NCI-H748 treated with DMSO at 0.1 percent for 48 hours (cell line): ENCODE measurements around the gene KNDC1.
"Not testable (repeated sequence)": the region's sequence is repeated elsewhere in the genome, so short reads cannot be mapped to it uniquely, and the experiment has no call there.

ENCODE experiments used
- DNase-seq: peaks from one replicate; lab custom pipeline; 2025; lab: John Stamatoyannopoulos, UW

The KNDC1 gene

GRCh38 chr10:133126431-133127290 lies 33.4 kb upstream of the KNDC1 start:
- DNase-seq = no peak

GRCh38 chr10:133127291-133128125 lies 32.5 kb upstream of the KNDC1 start:
- DNase-seq = no peak

- no peak for DNase-seq
Measured at GRCh38 chr10:133128126-133129070, 31.6 kb upstream of the KNDC1 start.

- no peak for DNase-seq
Measured at GRCh38 chr10:133129071-133129858, 30.8 kb upstream of the KNDC1 start.

- no peak for DNase-seq
Measured at GRCh38 chr10:133129859-133130495, 30.0 kb upstream of the KNDC1 start.

- no peak for DNase-seq
Measured at GRCh38 chr10:133130602-133131001, 29.4 kb upstream of the KNDC1 start.

- DNase-seq = no peak
Measured at GRCh38 chr10:133131053-133131452, 29.0 kb upstream of the KNDC1 start.

GRCh38 chr10:133131734-133132472 lies 28.1 kb upstream of the KNDC1 start:
- no peak for DNase-seq

GRCh38 chr10:133132473-133133291 lies 27.3 kb upstream of the KNDC1 start:
- no peak for DNase-seq

- no peak for DNase-seq
Measured at GRCh38 chr10:133133471-133134231, 26.4 kb upstream of the KNDC1 start.

- no peak for DNase-seq
Measured at GRCh38 chr10:133134411-133135115, 25.5 kb upstream of the KNDC1 start.

- DNase-seq = no peak
Measured at GRCh38 chr10:133135116-133135465, 24.9 kb upstream of the KNDC1 start.

- not testable (repeated sequence) for DNase-seq
Measured at GRCh38 chr10:133137486-133138145, 22.4 kb upstream of the KNDC1 start.

GRCh38 chr10:133139551-133140065 lies 20.4 kb upstream of the KNDC1 start:
- no peak for DNase-seq

- no peak for DNase-seq
Measured at GRCh38 chr10:133140417-133141143, 19.4 kb upstream of the KNDC1 start.
